KG1 (cell line): ENCODE measurements around the gene CSN3.

Experiments used
- DNase-seq: peaks from one replicate; lab custom pipeline; 2025; lab: John Stamatoyannopoulos, UW

The CSN3 gene

GRCh38 chr4:70297576-70297975 lies 55.2 kb downstream of the CSN3 start:
- no peak for DNase-seq

- no peak for DNase-seq
Observed at GRCh38 chr4:70298051-70298450, 55.7 kb downstream of the CSN3 start.

DNA sequence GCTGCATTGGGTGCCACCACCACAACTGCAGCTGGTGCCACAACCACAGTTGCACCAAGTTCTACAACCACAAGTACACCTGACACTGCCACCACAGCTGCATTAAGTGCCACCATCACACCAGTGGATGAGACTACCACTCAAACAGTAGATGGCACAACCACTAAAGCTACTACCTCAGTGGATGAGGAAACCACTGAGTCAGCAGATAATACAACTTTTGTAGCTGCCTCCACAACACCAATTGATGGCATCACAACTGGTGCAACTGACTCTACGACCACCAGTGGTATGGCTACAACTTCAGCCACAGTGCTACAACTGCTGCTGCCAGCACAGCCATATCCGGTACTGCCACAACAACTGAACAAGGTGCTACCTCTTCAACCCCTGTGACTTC lies 57.2 kb downstream of the CSN3 start:
- DNase-seq, result no peak

- no peak for DNase-seq
Observed at GRCh38 chr4:70300215-70300614, 57.8 kb downstream of the CSN3 start.
